Endometrial microvascular endothelial cells (primary cell): ENCODE data around the gene RAB4B. TPM values are rescaled to one million over a fixed set of nuclear protein-coding genes. Genes with fewer than 3 reads are reported as not detected.
"Not testable (repeated sequence)": the region's sequence is repeated elsewhere in the genome, so short reads cannot be mapped to it uniquely, and the experiment has no call there.

Source experiments
- in situ Hi-C: cut with HindIII; loops from 2 replicates; pipeline ENCODE4 v1.10.0; 2017; ENCODE audit warnings: low sequenced_read_pairs, low pct_unique_long_range_greater_than_20kb; ENCODE audit errors: inconsistent ontology term
- total RNA-seq: library from RNA; depleted of rRNA; stranded (reverse); fragments of >200 nt; gene quantifications from one replicate; pipeline ENCODE4 v1.2.3, GENCODE V29; 2015; ENCODE audit errors: inconsistent ontology term

Gene RAB4B
- total RNA-seq, 1 donor from 2014 or later: 30.0 TPM

DNA sequence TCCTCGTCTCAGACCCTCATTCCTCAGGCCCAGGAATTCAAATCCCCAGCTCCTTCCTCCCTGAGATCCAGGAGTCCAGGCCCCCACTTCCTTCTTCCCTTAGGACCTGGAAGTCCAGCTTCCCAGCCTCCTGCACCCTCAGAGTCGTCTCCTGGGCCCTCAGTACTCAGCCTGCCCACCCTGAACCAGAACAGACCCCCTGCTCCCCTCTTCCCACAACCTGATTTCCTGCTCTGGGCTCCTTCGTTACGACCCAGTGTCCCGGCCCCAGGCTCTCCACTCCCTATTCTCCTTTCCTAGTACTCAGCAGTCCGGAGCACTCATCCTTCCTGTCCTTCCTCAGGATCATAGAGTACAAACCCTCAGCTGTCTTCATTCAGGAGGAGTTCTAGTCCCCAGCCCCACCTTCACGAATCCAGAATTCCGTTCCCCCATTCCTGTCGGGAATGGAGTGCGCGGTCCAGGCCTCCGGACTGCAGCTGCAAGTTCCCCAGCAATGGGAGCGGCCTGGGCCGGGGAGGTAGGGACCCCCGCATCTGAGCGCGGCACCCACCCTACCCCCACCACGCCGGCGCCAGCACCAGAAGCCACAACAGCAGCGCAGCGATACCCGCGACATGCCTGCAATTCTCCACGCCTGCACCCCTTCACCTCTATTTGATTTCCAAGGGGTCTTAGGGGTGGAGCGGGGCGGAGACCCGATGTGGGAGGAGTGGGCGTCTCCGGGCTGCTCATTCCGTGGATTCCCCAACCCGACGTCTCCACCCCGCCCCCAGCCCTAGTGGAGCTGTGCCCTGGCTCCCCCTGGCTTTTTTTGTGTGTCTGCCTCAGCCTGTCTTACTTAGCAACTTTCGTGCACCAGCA is 33.7 kb downstream of the RAB4B start:
- in situ Hi-C loops: no loop called here

DNA sequence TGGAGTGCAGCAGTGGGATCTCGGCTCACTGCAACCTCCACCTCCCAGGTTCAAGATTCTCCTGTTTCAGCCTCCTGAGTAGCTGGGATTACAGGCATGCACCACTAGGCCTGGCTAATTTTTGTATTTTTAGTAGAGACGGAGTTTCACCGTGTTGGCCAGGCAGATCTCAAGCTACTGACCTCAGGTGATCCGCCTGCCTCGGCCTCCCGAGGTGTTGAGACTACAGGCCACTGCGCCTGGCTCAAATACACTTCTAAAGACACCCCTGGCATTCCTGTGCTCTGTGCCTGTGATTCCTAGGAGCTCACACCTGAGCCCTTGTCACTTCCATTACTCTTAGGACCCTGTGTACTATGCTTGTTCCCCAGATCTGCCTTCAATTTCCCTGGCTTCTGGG is 34.5 kb downstream of the RAB4B start:
- in situ Hi-C loops: not testable (repeated sequence)

DNA sequence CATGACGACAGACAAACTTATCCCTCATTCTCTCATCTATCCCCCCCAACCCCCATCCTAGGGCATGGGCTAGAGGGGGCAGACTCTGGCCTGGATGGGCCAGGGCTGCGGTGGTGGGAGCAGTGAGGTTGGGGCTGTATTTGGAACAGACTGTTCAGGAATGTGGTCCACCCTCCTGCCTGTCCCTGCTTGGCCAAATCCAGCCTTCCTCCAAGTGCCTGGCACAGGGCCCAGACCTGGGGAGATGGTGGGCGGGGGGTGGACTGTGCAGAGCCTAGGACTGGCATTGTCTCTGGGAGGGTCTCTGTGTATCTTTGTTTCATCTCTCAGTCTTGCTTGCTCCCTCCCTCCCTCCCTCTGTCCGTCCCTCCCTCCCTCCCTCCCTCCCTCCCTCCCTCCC is 35.1 kb downstream of the RAB4B start:
- in situ Hi-C loops: no loop called here

DNA sequence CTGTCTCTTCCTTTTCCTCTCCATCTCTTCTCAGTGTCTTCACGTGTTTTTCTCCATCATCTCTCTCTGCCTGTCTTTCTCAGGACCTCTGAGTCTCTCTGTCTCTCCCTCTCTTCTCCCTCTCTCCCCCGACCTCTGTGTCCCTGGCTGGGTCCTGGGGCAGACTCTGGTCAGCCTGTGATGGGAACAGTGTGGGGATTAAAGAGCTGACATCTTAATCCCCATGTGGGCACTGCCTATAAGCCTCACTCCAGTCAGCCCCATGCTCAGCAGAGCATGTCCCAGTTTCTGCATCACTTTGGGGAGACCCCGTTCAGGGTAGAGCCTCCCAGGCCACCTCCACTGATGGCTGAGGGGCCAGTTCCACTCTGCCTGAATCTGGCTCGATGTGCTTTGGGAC is 37.2 kb downstream of the RAB4B start:
- in situ Hi-C loops: no loop called here

DNA sequence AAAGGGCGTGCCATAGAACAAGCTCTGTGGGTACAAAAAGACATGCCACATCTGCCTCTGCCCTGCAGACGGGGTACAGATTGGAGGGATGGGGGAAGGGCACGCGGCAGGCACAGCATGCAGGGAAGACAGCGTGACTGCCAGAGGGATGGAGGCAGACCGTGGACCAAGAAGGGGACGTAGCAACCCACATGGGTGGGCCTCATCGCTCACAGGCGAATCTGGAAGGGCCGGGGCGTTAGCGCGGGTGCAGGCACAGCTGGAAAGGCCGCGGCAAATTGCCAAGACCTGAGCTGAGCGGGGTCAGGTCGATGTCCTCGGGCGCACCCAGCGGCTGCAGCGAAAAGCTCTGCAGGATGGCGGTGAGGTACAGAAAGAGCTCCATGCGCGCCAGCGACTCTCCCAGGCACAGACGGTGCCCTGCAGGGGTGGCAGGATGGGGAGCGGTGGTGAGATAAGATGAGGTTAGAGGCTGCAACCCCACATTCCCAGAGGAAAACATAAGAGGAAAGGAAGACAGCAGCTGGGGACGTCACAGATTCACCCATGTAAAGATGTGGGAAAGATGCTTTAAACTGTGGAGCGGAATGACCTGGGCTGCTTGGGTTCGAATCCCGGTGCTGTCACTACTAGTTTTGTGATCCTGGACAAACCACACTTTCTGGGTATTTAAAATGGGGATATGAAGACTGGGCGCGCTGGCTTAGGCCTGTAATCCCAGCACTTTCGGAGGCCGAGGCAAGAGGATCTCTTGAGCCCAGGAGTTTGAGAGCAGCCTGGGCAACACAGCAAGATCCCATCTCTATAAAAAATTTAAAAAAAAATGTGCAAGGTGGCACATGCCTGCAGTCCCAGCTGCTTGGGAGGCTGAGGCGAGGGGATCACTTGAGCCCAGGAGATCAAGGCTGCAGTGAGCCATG is 40.7 kb downstream of the RAB4B start:
- in situ Hi-C loops: not testable (repeated sequence)

DNA sequence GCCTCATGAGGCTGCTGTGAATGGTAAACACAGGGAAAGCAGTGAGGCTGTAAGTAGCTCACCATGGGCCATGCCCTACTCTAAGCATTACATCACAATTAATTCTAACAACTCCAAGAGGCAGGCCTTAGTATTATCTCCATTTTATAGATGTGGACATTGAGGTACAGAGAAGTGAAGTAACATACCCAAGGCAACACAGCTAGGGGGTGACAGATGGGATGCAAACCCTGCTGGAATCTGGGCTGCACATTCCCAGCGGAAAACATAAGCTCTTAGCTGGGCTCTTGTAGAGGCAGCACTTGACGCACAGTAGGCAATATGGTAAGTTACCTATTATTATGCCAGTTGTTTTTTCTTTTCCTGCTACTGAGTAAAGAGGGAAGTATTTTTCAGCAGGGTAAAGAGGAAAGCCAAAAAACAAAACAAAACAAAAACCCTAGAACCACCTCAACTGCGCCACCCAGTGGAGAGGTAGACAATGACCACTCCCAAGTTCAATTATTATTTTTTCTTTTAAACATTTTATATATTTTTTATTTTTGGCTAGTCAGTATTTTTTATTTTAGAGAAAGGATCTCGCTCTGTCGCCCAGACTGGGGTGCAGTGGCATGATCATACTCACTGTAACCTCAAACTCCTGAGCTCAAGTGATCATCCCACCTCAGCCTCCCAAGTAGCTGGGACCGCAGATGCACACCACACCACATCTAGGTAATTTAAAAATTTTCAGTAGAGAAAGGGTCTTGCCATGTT is 41.6 kb downstream of the RAB4B start:
- in situ Hi-C loops: not testable (repeated sequence)

DNA sequence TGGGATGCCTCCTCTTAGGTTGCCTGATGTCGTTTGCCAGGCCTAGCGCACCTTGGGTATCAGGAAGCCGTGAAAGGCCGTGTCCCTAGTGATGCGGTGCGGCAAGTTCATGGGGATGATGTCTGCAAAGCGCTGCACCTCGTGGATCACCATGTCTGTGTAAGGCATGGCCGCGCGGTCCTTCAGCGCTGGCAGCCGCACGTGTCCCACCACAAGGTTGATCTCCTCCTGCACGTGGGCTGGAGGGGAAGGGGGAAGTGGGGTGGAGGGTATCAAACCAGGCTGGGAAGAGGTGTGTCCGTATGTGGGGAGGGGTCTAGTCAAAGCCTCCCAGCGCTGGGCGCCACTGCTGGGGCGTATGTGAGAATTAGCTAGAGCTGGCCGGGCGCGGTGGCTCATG is 44.1 kb downstream of the RAB4B start:
- in situ Hi-C loops: no loop called here

DNA sequence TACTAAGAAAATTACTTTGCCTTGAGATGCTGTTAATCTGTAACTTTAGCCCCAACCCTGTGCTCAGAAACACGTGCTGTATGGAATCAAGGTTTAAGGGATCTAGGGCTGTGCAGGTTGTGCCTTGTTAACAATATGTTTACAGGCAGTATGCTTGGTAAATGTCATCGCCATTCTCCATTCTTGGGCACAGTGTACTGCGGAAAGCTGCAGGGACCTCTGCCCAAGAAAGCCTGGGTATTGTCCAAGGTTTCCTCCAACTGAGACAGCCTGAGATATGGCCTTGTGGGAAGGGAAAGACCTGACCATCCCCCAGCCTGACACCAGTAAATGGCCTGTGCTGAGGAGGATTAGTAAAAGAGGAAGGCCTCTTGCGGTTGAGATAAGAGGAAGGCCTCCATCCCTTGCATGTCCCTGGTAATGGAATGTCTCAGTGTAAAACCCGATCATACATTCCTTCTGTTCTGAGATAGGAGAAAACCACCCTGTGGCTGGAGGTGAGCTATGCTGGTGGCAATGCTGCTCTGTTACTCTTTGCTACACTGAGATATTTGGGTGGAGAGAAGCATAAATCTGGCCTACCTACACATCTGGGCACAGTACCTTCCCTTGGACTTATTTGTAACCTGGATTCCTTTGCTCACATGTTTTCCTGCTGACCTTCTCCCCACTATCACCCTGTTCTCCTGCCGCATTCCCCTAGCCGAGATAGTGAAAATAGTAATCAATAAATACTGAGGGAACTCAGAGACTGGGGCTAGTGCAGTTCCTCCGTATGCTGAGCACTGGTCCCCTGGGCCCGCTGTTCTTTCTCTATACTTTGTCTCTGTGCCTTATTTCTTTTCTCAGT is 44.9 kb downstream of the RAB4B start:
- in situ Hi-C loops: not testable (repeated sequence)

DNA sequence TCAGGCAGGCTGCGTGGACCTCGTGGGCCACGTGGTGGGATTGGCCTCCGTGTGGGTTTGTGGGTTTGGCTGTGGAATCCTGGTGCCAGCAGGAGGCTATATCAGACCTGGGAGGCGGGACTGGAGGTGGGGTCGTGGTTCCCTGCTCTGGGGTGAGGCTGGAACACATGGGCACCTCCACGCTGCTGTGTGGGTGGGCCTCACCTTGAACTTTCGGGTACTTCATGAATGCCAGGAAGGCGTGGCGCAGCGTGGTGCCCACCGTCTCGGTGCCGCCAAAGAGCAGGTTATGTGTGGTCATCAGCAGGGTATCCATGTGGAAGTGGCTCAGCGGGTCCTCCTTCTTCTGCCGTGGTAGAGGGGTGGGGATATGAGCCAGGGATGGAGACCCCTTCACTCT is 46.9 kb downstream of the RAB4B start:
- in situ Hi-C loops: not testable (repeated sequence)

DNA sequence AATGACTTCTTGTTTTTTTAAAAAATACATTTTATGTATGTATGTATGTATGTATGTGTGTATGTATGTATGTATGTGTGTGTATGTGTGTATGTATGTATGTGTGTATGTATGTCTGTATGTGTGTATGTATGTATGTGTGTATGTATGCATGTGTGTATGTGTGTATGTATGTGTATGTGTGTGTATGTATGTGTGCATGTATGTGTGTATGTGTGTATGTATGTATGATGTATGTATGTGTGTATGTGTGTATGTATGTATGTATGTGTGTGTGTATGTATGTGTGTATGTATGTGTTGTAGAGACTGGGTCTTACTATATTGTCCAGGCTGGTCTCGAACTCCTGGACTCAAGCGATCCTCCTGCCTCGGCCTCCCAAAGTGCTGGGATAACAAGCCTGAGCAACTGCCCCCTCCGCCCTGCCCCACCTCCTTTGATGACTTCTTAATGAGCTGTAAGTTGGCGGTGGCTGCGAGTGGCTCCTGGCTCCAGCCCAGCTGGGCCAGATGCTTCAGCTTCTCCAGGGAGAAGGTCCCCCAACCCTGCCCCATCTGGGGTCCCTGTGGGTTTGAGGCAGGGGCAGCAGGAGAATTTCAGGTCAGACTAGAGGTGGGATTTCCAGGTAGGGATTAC is 47.5 kb downstream of the RAB4B start:
- in situ Hi-C loops: not testable (repeated sequence)

DNA sequence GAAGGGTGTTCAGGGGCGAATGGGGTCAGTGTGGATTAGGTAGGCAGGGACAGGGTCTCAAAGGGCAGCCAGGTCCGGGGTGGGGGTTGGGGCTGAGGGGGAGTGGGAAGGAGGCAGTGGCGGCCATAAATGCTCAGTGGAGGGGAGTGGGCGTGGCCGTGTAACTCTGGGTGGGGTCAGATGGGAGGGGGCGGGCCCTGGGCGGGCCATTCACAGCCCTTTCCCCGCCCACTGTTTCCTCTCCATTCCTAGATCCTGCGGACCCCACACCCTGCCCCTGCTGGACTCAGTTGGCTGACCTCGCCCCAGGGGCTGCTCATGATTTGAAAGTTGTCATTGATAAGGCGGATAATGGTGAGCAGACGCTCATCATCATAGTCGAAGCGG is 48.3 kb downstream of the RAB4B start:
- in situ Hi-C loops: not testable (repeated sequence)

DNA sequence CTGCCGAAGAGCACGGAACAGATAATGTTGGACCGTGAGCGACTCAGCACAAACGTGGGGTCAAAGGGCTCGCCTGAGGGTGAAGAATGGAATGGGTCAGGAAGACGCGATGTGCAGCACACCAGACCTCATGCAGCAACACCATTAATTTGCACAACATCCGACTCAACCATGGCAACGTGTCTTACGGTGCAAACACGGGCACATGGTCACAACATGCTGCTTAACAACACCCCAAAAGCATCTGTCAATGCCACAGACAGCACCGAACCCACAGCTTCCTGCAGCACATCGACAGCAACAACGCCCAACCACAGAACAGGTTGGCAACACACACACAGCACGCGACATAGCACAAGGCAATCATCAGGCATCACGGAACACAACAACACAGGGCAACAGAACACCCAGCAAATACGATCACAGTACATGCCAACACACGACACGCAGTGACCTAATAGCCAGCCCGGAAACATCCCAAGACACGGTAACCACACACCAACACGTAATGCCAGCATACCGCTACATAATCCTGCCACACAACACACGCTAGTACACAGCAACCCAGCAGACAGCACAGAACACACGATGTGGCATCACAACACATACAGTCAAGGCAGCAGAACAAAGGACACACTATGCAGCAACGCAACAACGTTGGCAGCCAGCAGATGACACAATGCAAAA is 48.8 kb downstream of the RAB4B start:
- in situ Hi-C loops: not testable (repeated sequence)

DNA sequence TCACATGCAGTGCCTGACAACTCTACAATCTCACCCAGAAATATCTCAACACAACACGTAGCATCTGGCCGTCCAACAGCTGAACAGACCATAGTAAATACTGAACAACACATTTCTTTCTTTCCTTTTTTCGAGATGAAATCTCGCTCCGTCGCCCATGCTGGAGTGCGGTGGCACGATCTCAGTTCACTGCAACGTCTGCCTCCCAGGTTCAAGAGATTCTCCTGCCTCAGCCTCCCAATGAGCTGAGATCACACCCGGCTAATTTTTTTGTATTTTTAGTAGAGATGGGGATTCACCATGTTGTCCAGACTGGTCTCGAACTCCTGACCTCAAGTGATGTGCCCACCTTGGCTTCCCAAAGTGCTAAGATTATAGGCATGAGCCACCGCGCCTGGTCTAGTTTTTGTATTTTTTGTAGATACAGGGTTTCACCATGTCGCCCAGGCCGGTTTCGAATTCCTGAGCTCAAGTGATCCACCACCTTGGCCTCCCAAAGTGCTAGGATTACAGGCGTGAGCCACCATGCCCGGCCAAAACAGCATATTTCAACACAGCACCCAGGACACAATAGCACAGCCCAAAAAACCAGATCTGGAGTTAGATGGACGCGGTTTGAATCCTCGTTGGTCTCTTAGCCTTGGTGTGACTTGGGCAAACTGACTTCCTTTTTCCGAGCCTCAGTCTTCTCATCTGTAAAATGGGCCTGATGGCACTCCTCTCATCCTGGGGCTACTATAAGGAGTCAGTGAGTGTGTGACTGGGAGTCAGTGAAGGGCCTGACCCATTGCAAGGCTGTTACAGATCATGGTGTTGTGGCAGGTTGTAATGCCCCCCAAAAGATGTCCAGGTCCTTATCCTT is 49.6 kb downstream of the RAB4B start:
- in situ Hi-C loops: no loop called here

DNA sequence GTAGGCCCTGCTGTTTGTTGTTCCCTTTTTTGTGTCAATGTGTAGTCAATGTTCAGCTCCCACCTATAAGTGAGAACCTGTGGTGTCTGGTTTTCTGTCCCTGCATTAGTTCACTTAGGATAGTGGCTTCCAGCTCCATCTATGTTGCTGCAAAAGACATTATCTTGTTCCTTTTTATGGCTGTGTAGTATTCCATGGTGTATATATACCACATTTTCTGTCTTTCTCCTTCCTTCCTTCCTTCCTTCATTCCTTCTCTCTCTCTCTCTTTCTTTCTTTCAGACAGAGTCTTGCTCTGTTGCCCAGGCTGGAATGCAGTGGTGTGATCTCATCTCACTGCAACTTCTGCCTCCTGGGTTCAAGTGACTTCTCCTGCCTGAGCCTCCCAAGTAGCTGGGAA is 51.2 kb downstream of the RAB4B start:
- in situ Hi-C loops: no loop called here

DNA sequence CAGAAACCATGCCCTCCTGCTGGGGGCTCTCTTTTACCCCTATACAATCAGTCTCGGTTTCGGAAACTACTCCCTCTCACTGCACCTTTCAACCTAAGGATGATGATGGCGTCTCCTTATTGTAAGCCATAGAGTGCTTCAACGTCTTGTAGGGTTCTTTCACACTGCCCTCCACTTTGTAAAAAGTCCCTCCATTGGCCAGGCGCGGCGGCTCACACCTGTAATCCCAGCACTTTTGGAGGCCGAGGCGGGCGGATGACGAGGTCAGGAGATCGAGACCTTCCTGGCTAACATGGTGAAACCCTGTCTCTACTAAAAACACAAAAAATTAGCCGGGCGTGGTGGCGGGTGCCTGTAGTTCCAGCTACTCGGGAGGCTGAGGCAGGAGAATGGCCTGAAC is 52.7 kb downstream of the RAB4B start:
- in situ Hi-C loops: not testable (repeated sequence)
